Gastrocnemius medialis (tissue), 4 donors: Measurements from ENCODE around the gene MPPED1.

Experiments
- POLR2A ChIP-seq, 2 donors: fragments of 450-650 bp; IDR thresholded peaks; one replicate each; pipeline ENCODE4 v1.6.1; 2017; ENCODE audit warnings: antibody characterized with exemption in 2 of 2, mild to moderate bottlenecking in 2 of 2, moderate library complexity in 2 of 2
- TF ChIP-seq, protein P1 (sequence below), 5 experiments: fragments of 450-650 bp in 3 of 5; fragments of 200-600 bp in 2 of 5; sonication (generic) in 2 of 5; IDR thresholded peaks in 4 of 5; conservative IDR thresholded peaks in 1 of 5; 1 replicate in 4 of 5; 2 replicates in 1 of 5; pipeline ENCODE4 v1.5.1; 2016 to 2019; ENCODE audit warnings: antibody characterized with exemption in 5 of 5, mild to moderate bottlenecking in 3 of 5, moderate library complexity in 3 of 5

DNA sequence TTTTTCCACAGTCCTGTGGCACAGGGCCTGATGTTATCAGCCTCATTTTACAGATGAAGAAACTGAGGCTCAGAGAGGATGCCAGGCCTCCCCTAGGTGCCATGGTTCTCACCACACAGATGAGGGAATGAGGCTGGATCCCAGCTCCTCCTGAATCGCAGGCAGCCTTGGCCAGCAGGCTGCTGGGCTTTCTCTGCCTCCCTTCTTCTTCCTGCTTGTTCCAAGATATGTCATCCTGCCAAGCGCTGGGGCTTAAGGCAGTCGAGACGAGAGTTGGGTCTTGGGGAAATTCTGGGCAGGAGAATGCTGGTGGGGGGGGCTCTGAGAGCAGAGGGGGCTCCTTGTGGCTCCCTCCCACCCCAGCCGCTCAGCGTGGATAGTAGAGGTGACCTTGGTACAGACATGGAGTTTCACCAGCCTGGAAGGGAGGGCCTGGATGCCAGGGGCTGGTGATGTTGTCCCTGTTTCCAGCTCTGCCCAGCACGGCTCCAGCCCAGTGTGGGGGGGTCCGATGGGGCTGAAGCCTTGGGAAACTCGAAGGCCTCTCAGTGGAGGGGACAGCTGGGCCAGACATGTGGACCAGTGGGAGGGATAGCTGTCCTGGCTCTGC lies 16.6 kb upstream of the MPPED1 start:
- TF ChIP-seq, protein P1, sequence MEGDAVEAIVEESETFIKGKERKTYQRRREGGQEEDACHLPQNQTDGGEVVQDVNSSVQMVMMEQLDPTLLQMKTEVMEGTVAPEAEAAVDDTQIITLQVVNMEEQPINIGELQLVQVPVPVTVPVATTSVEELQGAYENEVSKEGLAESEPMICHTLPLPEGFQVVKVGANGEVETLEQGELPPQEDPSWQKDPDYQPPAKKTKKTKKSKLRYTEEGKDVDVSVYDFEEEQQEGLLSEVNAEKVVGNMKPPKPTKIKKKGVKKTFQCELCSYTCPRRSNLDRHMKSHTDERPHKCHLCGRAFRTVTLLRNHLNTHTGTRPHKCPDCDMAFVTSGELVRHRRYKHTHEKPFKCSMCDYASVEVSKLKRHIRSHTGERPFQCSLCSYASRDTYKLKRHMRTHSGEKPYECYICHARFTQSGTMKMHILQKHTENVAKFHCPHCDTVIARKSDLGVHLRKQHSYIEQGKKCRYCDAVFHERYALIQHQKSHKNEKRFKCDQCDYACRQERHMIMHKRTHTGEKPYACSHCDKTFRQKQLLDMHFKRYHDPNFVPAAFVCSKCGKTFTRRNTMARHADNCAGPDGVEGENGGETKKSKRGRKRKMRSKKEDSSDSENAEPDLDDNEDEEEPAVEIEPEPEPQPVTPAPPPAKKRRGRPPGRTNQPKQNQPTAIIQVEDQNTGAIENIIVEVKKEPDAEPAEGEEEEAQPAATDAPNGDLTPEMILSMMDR (IDR thresholded peaks at IDR 0.05 in 4 of 5, conservative IDR thresholded peaks at IDR 0.05 in 1 of 5) = no peak
- no peak for TF ChIP-seq POLR2A (IDR thresholded peaks at IDR 0.05)
